ENCODE measurements around the gene RALGPS2. TPM values are rescaled to one million over a fixed set of nuclear protein-coding genes. Genes with fewer than 3 reads are reported as not detected.

RALGPS2 gene
- total and polyA plus RNA-seq, 5 donors from 2014 or later: 1.6 to 4.7 (median 3.5) TPM

- Mint-ChIP-seq H3K4me3 (no peak overlapping the region), H3K4me1 (no peaks in the 10 kb centered on the region), H3K9me3 (peaks cover 0 to 13% (median 0%) of the 10 kb centered on the region in 7 donors), H3K27ac (no peak overlapping the region), H3K36me3 (no peaks in the 10 kb centered on the region), H3K27me3 (peaks cover 27% of the 10 kb centered on the region)
- DNase-seq (no peak), ATAC-seq (ENCODE audit: low read depth in 2 of 2) (no peak)
- Histone ChIP-seq H3K9me3 (ENCODE audit: control insufficient read depth in 2 of 2, low read length in 2 of 2) (no peaks in the 10 kb centered on the region), H3K27me3 (ENCODE audit: control insufficient read depth, insufficient read depth, low read length) (peaks cover 1% of the 10 kb centered on the region), H3K36me3 (ENCODE audit: control insufficient read depth, insufficient read depth, low read length) (no peaks in the 10 kb centered on the region), H3K4me3 (ENCODE audit: low read depth, low read length) (no peak overlapping the region), H3K4me1 (ENCODE audit: control insufficient read depth, insufficient read depth, low read length, poor library complexity, severe bottlenecking) (no peaks in the 10 kb centered on the region), H3K27ac (ENCODE audit: insufficient read depth, low read length, poor library complexity, severe bottlenecking) (no peak overlapping the region)
Measured at GRCh38 chr1:178969226-178969987, 244.4 kb downstream of the RALGPS2 start.

- Mint-ChIP-seq H3K9me3 (peaks cover 0 to 15% (median 0%) of the 10 kb centered on the region in 7 donors), H3K4me3 (no peak overlapping the region), H3K27me3 (peaks cover 31% of the 10 kb centered on the region), H3K4me1 (no peaks in the 10 kb centered on the region), H3K36me3 (no peaks in the 10 kb centered on the region), H3K27ac (no peak overlapping the region)
- Histone ChIP-seq H3K9me3 (ENCODE audit: control insufficient read depth in 2 of 2, low read length in 2 of 2) (no peaks in the 10 kb centered on the region), H3K4me3 (ENCODE audit: low read depth, low read length) (no peak overlapping the region), H3K4me1 (ENCODE audit: control insufficient read depth, insufficient read depth, low read length, poor library complexity, severe bottlenecking) (no peaks in the 10 kb centered on the region), H3K27me3 (ENCODE audit: control insufficient read depth, insufficient read depth, low read length) (peaks cover 1% of the 10 kb centered on the region), H3K36me3 (ENCODE audit: control insufficient read depth, insufficient read depth, low read length) (no peaks in the 10 kb centered on the region), H3K27ac (ENCODE audit: insufficient read depth, low read length, poor library complexity, severe bottlenecking) (no peak overlapping the region)
- DNase-seq (no peak), ATAC-seq (ENCODE audit: low read depth in 2 of 2) (no peak)
Measured at GRCh38 chr1:178970184-178970583, 245.1 kb downstream of the RALGPS2 start.

Other genes with a start within 250 kb of the RALGPS2 start
- gene CLEC20A, start 228.3 kb upstream of the RALGPS2 start, total RNA-seq: not detected
- under 1 TPM in 1 of 4 donors, not detected in 3; 0.53 TPM for gene CLEC20A, start 228.3 kb upstream of the RALGPS2 start, polyA plus RNA-seq
- gene TEX35, start 212.1 kb upstream of the RALGPS2 start, total RNA-seq: not detected
- not detected for gene TEX35, start 212.1 kb upstream of the RALGPS2 start, polyA plus RNA-seq
- gene ANGPTL1, start 145.8 kb downstream of the RALGPS2 start, total RNA-seq: not detected
- gene ANGPTL1, start 145.8 kb downstream of the RALGPS2 start, polyA plus RNA-seq: not detected